SW 1271 (cell line): ENCODE results near the gene ASB16.

Experiments used
- DNase-seq, 2 experiments: peaks; one replicate each; lab custom pipeline; 2025; lab: John Stamatoyannopoulos, UW

Gene ASB16

DNA sequence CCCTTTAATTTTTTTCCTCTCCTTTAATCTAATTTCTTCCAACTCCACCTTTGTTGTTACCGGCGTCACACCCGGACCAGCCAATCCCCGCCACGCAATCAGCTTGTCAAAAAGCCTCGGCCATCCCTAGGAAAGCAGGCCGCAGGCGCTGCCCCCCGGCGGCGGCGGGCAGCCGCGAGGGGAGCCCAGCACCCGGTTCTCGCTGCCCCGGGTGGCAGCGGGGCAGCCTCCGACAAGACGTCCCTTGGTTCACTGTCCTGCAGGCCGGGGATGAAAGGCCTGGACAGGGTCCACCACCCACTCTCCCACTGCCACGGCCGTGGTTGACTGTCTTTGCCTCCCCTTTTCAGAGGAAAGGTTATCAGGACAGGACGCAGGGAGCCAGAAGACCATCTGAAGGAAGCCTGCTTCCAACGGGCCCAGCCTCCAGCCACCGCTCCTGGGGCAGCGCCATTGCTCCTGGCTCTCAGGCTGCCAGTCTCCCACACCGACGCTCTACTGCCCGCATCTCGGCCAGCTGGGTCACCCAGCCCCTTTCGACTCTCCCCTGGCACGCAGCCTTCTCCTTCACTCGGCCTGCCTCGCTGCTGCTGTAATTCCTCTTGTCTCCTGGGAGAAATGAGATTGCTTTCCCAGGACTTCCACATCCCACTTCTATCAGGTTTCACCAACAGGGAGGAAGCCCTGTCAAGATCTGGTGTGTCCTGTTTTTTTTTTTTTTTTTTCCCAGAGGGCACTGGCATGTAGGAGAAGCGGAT lies 51.8 kb downstream of the ASB16 start:
- peak; percentile 59 to 87 for DNase-seq

GRCh38 chr17:44223541-44224071 lies 53.1 kb downstream of the ASB16 start:
- no peak for DNase-seq
